VCaP (cell line): ENCODE results near the gene CIAO3.
"Not testable (repeated sequence)": the region's sequence is repeated elsewhere in the genome, so short reads cannot be mapped to it uniquely, and the experiment has no call there.

Source experiments
- H3K27ac ChIP-seq: fragments of 450-650 bp; 2 replicates; pipeline ENCODE4 v1.5.1; 2017
- CTCF ChIP-seq: fragments of 450-650 bp; conservative IDR thresholded peaks from 2 replicates; pipeline ENCODE4 v1.5.1; 2017; ENCODE audit warnings: mild to moderate bottlenecking, moderate library complexity

The CIAO3 gene

GRCh38 chr16:754656-755055, 13.9 kb upstream of the CIAO3 start:
- no peak overlapping the region for H3K27ac ChIP-seq
- TF ChIP-seq CTCF: no peak

GRCh38 chr16:754121-754607, 13.4 kb upstream of the CIAO3 start:
- not testable (repeated sequence) for H3K27ac ChIP-seq

GRCh38 chr16:752007-752312, 11.2 kb upstream of the CIAO3 start:
- peak overlapping the region; percentile 48 for H3K27ac ChIP-seq
- TF ChIP-seq CTCF: no peak

GRCh38 chr16:751152-752006, 10.6 kb upstream of the CIAO3 start:
- H3K27ac ChIP-seq: peak overlapping the region; percentile 48
- TF ChIP-seq CTCF: no peak

GRCh38 chr16:750485-750884, 9.7 kb upstream of the CIAO3 start:
- no peak for TF ChIP-seq CTCF
- no peak overlapping the region for H3K27ac ChIP-seq

- TF ChIP-seq CTCF: no peak
- no peak overlapping the region for H3K27ac ChIP-seq
Measured at GRCh38 chr16:749010-749409, 8.2 kb upstream of the CIAO3 start.

GRCh38 chr16:747978-748746, 7.4 kb upstream of the CIAO3 start:
- no peak for TF ChIP-seq CTCF

GRCh38 chr16:746637-747036, 5.8 kb upstream of the CIAO3 start:
- TF ChIP-seq CTCF: no peak
- no peak overlapping the region for H3K27ac ChIP-seq

More at GRCh38 chr16:747978-748746, 7.4 kb upstream of the CIAO3 start:
- H3K27ac ChIP-seq: no peak overlapping the region
